DND-41 (cell line): Measurements from ENCODE around the gene RELL1.

Experiments used
- CTCF ChIP-seq: IDR thresholded peaks from 2 replicates; pipeline ENCODE4 v1.5.1; 2012; ENCODE audit warnings: borderline replicate concordance, low read length, moderate library complexity, mild to moderate bottlenecking; ENCODE audit not compliant: poor library complexity, severe bottlenecking; ENCODE audit errors: extremely low read depth
- EZH2 ChIP-seq: IDR thresholded peaks from 3 replicates; pipeline ENCODE4 v1.6.1; 2012; ENCODE audit warnings: borderline replicate concordance, low read depth, mild to moderate bottlenecking, moderate library complexity, low read length, inconsistent platforms; ENCODE audit not compliant: severe bottlenecking

GRCh38 chr4:37719021-37719420 is 32.8 kb upstream of the RELL1 start:
- TF ChIP-seq CTCF (no peak), EZH2 (no peak)
